KOPT-K1 (cell line): Measurements from ENCODE around the gene FIGNL2.
A peak's percentile ranks its signal among the peaks of the same experiment; 100 is the strongest.
"Not testable (repeated sequence)": the region's sequence is repeated elsewhere in the genome, so short reads cannot be mapped to it uniquely, and the experiment has no call there.

Experiments used
- H3K27ac ChIP-seq: fragments of 200-600 bp; sonication (generic); 2 replicates; pipeline ENCODE4 v1.5.1; 2016; ENCODE audit warnings: antibody characterized with exemption, mild to moderate bottlenecking, low read depth, low read length; ENCODE audit not compliant: poor library complexity, severe bottlenecking
- H3K36me3 ChIP-seq: fragments of 200-600 bp; sonication (generic); 2 replicates; pipeline ENCODE4 v1.5.1; 2017; ENCODE audit warnings: antibody characterized with exemption, mild to moderate bottlenecking, low read length, moderate library complexity; ENCODE audit not compliant: insufficient read depth
- H3K9me3 ChIP-seq: fragments of 200-600 bp; sonication (generic); 2 replicates; pipeline ENCODE4 v1.5.1; 2017; ENCODE audit warnings: antibody characterized with exemption, low read length, mild to moderate bottlenecking; ENCODE audit not compliant: insufficient read depth, poor library complexity, severe bottlenecking

FIGNL2 gene

GRCh38 chr12:51885294-51886020 is 36.9 kb upstream of the FIGNL2 start:
- peak overlapping the region; percentile 38 for H3K27ac ChIP-seq
- not testable (repeated sequence) for H3K9me3 ChIP-seq, H3K36me3 ChIP-seq

- H3K9me3 ChIP-seq: peaks cover 7% of the 10 kb centered on the region
- no peaks in the 10 kb centered on the region for H3K36me3 ChIP-seq
- no peak overlapping the region for H3K27ac ChIP-seq
Observed at GRCh38 chr12:51884676-51885229, 36.2 kb upstream of the FIGNL2 start.

- Histone ChIP-seq H3K27ac (no peak overlapping the region), H3K9me3 (peaks cover 7% of the 10 kb centered on the region), H3K36me3 (no peaks in the 10 kb centered on the region)
Observed at GRCh38 chr12:51883998-51884675, 35.6 kb upstream of the FIGNL2 start.

GRCh38 chr12:51883295-51883694 is 34.8 kb upstream of the FIGNL2 start:
- Histone ChIP-seq H3K27ac (no peak overlapping the region), H3K9me3 (peaks cover 7% of the 10 kb centered on the region), H3K36me3 (no peaks in the 10 kb centered on the region)

GRCh38 chr12:51879102-51879501 is 30.6 kb upstream of the FIGNL2 start:
- no peaks in the 10 kb centered on the region for H3K9me3 ChIP-seq
- no peaks in the 10 kb centered on the region for H3K36me3 ChIP-seq
- no peak overlapping the region for H3K27ac ChIP-seq

- H3K36me3 ChIP-seq: no peaks in the 10 kb centered on the region
Observed at GRCh38 chr12:51874486-51874885, 26.0 kb upstream of the FIGNL2 start.

GRCh38 chr12:51874000-51874399 is 25.5 kb upstream of the FIGNL2 start:
- Histone ChIP-seq H3K27ac (no peak overlapping the region), H3K9me3 (no peaks in the 10 kb centered on the region)

More at GRCh38 chr12:51874486-51874885, 26.0 kb upstream of the FIGNL2 start:
- Histone ChIP-seq H3K27ac (no peak overlapping the region), H3K9me3 (no peaks in the 10 kb centered on the region)

GRCh38 chr12:51873251-51873994 is 24.9 kb upstream of the FIGNL2 start:
- Histone ChIP-seq H3K9me3 (no peaks in the 10 kb centered on the region), H3K36me3 (no peaks in the 10 kb centered on the region), H3K27ac (no peak overlapping the region)

More at GRCh38 chr12:51874000-51874399, 25.5 kb upstream of the FIGNL2 start:
- H3K36me3 ChIP-seq: no peaks in the 10 kb centered on the region

GRCh38 chr12:51872689-51872981 is 24.1 kb upstream of the FIGNL2 start:
- Histone ChIP-seq H3K27ac (no peak overlapping the region), H3K36me3 (no peaks in the 10 kb centered on the region), H3K9me3 (no peaks in the 10 kb centered on the region)

GRCh38 chr12:51871918-51872688 is 23.6 kb upstream of the FIGNL2 start:
- Histone ChIP-seq H3K36me3 (no peaks in the 10 kb centered on the region), H3K9me3 (no peaks in the 10 kb centered on the region), H3K27ac (no peak overlapping the region)

GRCh38 chr12:51871126-51871525 is 22.6 kb upstream of the FIGNL2 start:
- Histone ChIP-seq H3K27ac (no peak overlapping the region), H3K9me3 (no peaks in the 10 kb centered on the region), H3K36me3 (no peaks in the 10 kb centered on the region)

GRCh38 chr12:51870504-51870903 is 22.0 kb upstream of the FIGNL2 start:
- H3K9me3 ChIP-seq: no peaks in the 10 kb centered on the region
- no peak overlapping the region for H3K27ac ChIP-seq
- no peaks in the 10 kb centered on the region for H3K36me3 ChIP-seq

GRCh38 chr12:51869931-51870330 is 21.4 kb upstream of the FIGNL2 start:
- Histone ChIP-seq H3K9me3 (no peaks in the 10 kb centered on the region), H3K27ac (no peak overlapping the region), H3K36me3 (no peaks in the 10 kb centered on the region)

GRCh38 chr12:51869496-51869865 is 21.0 kb upstream of the FIGNL2 start:
- Histone ChIP-seq H3K36me3 (no peaks in the 10 kb centered on the region), H3K9me3 (no peaks in the 10 kb centered on the region), H3K27ac (no peak overlapping the region)
